SK-N-SH (cell line): ENCODE results near the gene PEX10. TPM values are rescaled to one million over a fixed set of nuclear protein-coding genes. Genes with fewer than 3 reads are reported as not detected.

ENCODE experiments used
- CTCF ChIA-PET: fragments of 300-600, 350-600 bp; formaldehyde crosslinking; extraction: SDS; loops from one replicate; lab custom pipeline; 2021; lab: Yijun Ruan, JAX
- POLR2A ChIA-PET: fragments of 350-600 bp; sonication (Branson Sonifier 250); formaldehyde crosslinking; extraction: SDS; loops from one replicate; lab custom pipeline; 2020; ENCODE audit warnings: antibody characterized with exemption, inconsistent platforms; lab: Yijun Ruan, JAX
- DNase-seq: peaks from one replicate; pipeline ENCODE4 v3.0.0; 2012
- H2AFZ ChIP-seq: fragments of 200-600 bp; sonication (generic); 2 replicates; pipeline ENCODE4 v1.8.1; 2016; ENCODE audit warnings: antibody characterized with exemption, mild to moderate bottlenecking, low read depth
- H3F3A ChIP-seq: fragments of 200-600 bp; sonication (generic); replicated peaks from 2 replicates; pipeline ENCODE3; 2016; ENCODE audit warnings: antibody characterized with exemption, mild to moderate bottlenecking; ENCODE audit not compliant: insufficient read depth
- H3K27ac ChIP-seq, 2 experiments: fragments of 200-500 bp in 1 of 2; fragments of 200-600 bp in 1 of 2; sonication (Bioruptor generic) in 1 of 2; sonication (generic), shearing (Covaris generic) in 1 of 2; 2 replicates each; pipeline versions ENCODE4 v1.5.1 to v1.6.1; 2014 to 2016; ENCODE audit warnings: low read depth in 2 of 2, inconsistent platforms in 1 of 2, low read length in 1 of 2, mild to moderate bottlenecking in 1 of 2, mixed read lengths in 1 of 2
- H3K27me3 ChIP-seq: fragments of 200-600 bp; sonication (generic), shearing (Covaris generic); 2 replicates; pipeline ENCODE4 v1.6.1; 2016; ENCODE audit warnings: mixed run types; ENCODE audit not compliant: insufficient read depth
- H3K36me3 ChIP-seq, 2 experiments: fragments of 200-500 bp in 1 of 2; fragments of 200-600 bp in 1 of 2; sonication (Bioruptor generic) in 1 of 2; sonication (generic) in 1 of 2; replicated peaks in 1 of 2; 2 replicates each; pipeline versions ENCODE3 to v1.5.1; 2014 to 2016; ENCODE audit warnings: low read length in 1 of 2, mild to moderate bottlenecking in 1 of 2; ENCODE audit not compliant: insufficient read depth in 2 of 2, control insufficient read depth in 1 of 2
- H3K4me1 ChIP-seq, 2 experiments: fragments of 200-500 bp in 1 of 2; fragments of 200-600 bp in 1 of 2; sonication (Bioruptor generic) in 1 of 2; sonication (generic), shearing (Covaris generic) in 1 of 2; 2 replicates each; pipeline versions ENCODE4 v1.5.1 to v1.6.1; 2014 to 2016; ENCODE audit warnings: low read depth in 1 of 2, low read length in 1 of 2, mixed run types in 1 of 2; ENCODE audit not compliant: insufficient read depth in 2 of 2, control insufficient read depth in 1 of 2
- H3K4me2 ChIP-seq: fragments of 200-600 bp; sonication (generic), shearing (Covaris generic); 2 replicates; pipeline ENCODE4 v1.6.1; 2017; ENCODE audit warnings: mixed run types
- H3K4me3 ChIP-seq, 2 experiments: fragments of 200-500 bp in 1 of 2; fragments of 200-600 bp in 1 of 2; sonication (Bioruptor generic) in 1 of 2; sonication (generic), shearing (Covaris generic) in 1 of 2; 2 replicates each; pipeline versions ENCODE4 v1.5.1 to v1.8.1; 2014 to 2016; ENCODE audit warnings: low read depth in 2 of 2, inconsistent platforms in 1 of 2, low read length in 1 of 2, mild to moderate bottlenecking in 1 of 2, mixed read lengths in 1 of 2, moderate library complexity in 1 of 2
- H3K79me2 ChIP-seq: fragments of 200-600 bp; sonication (generic); 2 replicates; pipeline ENCODE4 v1.8.1; 2017; ENCODE audit warnings: mild to moderate bottlenecking; ENCODE audit not compliant: insufficient read depth
- H3K9ac ChIP-seq: fragments of 200-600 bp; sonication (generic); 2 replicates; pipeline ENCODE4 v1.6.1; 2017; ENCODE audit warnings: mixed run types
- H3K9me2 ChIP-seq: fragments of 200-600 bp; sonication (generic); 2 replicates; pipeline ENCODE4 v1.6.1; 2017; ENCODE audit warnings: mixed run types
- H3K9me3 ChIP-seq: fragments of 200-600 bp; sonication (generic); 2 replicates; pipeline ENCODE4 v1.6.1; 2017; ENCODE audit warnings: mixed run types, mild to moderate bottlenecking, moderate library complexity
- H4K20me1 ChIP-seq: fragments of 200-600 bp; sonication (generic); 2 replicates; pipeline ENCODE4 v1.6.1; 2017; ENCODE audit warnings: mild to moderate bottlenecking, mixed run types; ENCODE audit not compliant: insufficient read depth
- FOXJ3 ChIP-seq: sonication (generic); formaldehyde crosslinking; IDR thresholded peaks from 2 replicates; pipeline ENCODE4 v1.5.1; 2020; ENCODE audit warnings: mild to moderate bottlenecking, missing genetic modification reagents
- JUND ChIP-seq: IDR thresholded peaks from 2 replicates; pipeline ENCODE4 v1.4.0; 2012
- NFIC ChIP-seq: IDR thresholded peaks from 2 replicates; pipeline ENCODE4 v1.4.0; 2012; ENCODE audit warnings: borderline replicate concordance
- NRF1 ChIP-seq: IDR thresholded peaks from 2 replicates; pipeline ENCODE4 v1.6.1; 2012; ENCODE audit warnings: low read depth, mild to moderate bottlenecking, low read length
- POLR2AphosphoS5 ChIP-seq: IDR thresholded peaks from 2 replicates; pipeline ENCODE4 v1.6.1; 2012; ENCODE audit warnings: low read depth, low read length
- RFX5 ChIP-seq: IDR thresholded peaks from 2 replicates; pipeline ENCODE4 v1.6.1; 2012; ENCODE audit warnings: mild to moderate bottlenecking, improper control_type of control experiment, low read length
- RXRA ChIP-seq: IDR thresholded peaks from 2 replicates; pipeline ENCODE4 v1.4.0; 2012; ENCODE audit warnings: low read depth, mild to moderate bottlenecking, borderline replicate concordance
- SIN3A ChIP-seq: IDR thresholded peaks from 2 replicates; pipeline ENCODE4 v1.6.1; 2012; ENCODE audit warnings: low read depth, mild to moderate bottlenecking, low read length, moderate library complexity, borderline replicate concordance
- TAF1 ChIP-seq: IDR thresholded peaks from 2 replicates; pipeline ENCODE4 v1.6.1; 2012; ENCODE audit warnings: low read depth, mild to moderate bottlenecking, low read length, moderate library complexity, borderline replicate concordance
- WGBS: methylation state at CpG from one replicate; pipeline ENCODE4 v1.1.6; 2017; ENCODE audit warnings: low lambda C conversion rate; 5-methylcytosine and 5-hydroxymethylcytosine counted together
- polyA plus RNA-seq, 3 experiments: library from polyadenylated mRNA; depleted of rRNA; stranded (reverse); fragments of >200 nt; gene quantifications; 2 replicates each; pipeline ENCODE4 v1.2.3, GENCODE V29; 2012
- TF ChIP-seq, protein P1 (sequence below): IDR thresholded peaks from 2 replicates; pipeline ENCODE4 v1.4.0; 2012; ENCODE audit warnings: low read depth, borderline replicate concordance
- TF ChIP-seq, protein P2 (sequence below): fragments of 150-350 bp; IDR thresholded peaks from 2 replicates; pipeline ENCODE4 v1.6.1; 2017; ENCODE audit warnings: antibody characterized with exemption, low read length, low read depth, borderline replicate concordance
- TF ChIP-seq, protein P3 (sequence below): IDR thresholded peaks from 2 replicates; pipeline ENCODE4; 2012

The PEX10 gene
- polyA plus RNA-seq, 1 of the 3 experiments (the other 2 are of a cell fraction), result 28.6 TPM

DNA sequence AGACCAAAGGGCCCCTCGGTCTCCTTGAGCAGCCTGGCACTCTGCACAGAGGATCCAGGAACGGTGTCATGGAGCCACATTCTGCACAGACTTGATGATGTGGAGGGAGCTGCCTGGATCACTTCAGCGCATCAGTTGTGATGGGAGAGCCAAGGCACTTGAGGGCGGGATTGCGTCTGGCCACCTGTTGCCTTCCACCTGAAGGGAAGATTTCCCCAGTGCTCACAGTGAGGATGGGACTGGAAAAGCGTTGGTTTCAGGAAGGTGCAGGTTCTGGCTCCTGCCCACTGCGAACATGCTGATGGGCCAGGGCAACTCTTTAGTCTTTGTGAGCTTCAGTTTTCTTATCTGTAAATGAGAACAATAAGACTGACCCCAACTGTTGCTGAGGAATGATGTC, 18.1 kb downstream of the PEX10 start (continued):
- TF ChIP-seq, protein P1, sequence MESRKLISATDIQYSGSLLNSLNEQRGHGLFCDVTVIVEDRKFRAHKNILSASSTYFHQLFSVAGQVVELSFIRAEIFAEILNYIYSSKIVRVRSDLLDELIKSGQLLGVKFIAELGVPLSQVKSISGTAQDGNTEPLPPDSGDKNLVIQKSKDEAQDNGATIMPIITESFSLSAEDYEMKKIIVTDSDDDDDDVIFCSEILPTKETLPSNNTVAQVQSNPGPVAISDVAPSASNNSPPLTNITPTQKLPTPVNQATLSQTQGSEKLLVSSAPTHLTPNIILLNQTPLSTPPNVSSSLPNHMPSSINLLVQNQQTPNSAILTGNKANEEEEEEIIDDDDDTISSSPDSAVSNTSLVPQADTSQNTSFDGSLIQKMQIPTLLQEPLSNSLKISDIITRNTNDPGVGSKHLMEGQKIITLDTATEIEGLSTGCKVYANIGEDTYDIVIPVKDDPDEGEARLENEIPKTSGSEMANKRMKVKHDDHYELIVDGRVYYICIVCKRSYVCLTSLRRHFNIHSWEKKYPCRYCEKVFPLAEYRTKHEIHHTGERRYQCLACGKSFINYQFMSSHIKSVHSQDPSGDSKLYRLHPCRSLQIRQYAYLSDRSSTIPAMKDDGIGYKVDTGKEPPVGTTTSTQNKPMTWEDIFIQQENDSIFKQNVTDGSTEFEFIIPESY, result no peak
- TF ChIP-seq SIN3A (no peak), FOXJ3 (CRISPR knock-in tag) (no peak), NFIC (no peak)

- H3K9me3 ChIP-seq, result no peaks in the 10 kb centered on the region
- peaks cover 0 to 24% of the 10 kb centered on the region in 2 experiments; a peak in 2 of 4 replicates for H3K4me1 ChIP-seq
- peak overlapping the region in 1 of 2 experiments; percentile 2; a peak in 2 of 4 replicates for H3K4me3 ChIP-seq
- no peak overlapping the region; the same call in 1 of the 2 replicates for H3K9ac ChIP-seq
- peak overlapping the region; percentile 95 for H3K4me2 ChIP-seq
- ChIA-PET CTCF (interaction anchor here (0.8 to 7.8 kb wide), 3 partner anchors 10 to 198 kb away, joined by 3 to 64 read pairs (median 7); partner anchors contain the start of gene FAAP20), POLR2A (interaction anchor here (1.4 kb wide), 1 partner anchor 184 kb away, joined by 4 read pairs; no protein-coding TSS in a partner anchor)
- no peak overlapping the region for H2AFZ ChIP-seq
- no peak for DNase-seq
- peaks cover 3% of the 10 kb centered on the region for H3F3A ChIP-seq
- no peak overlapping the region for H3K27ac ChIP-seq
- H3K9me2 ChIP-seq, result no peaks in the 10 kb centered on the region
- peaks cover 82% of the 10 kb centered on the region for H3K79me2 ChIP-seq
- H4K20me1 ChIP-seq, result peaks cover 35% of the 10 kb centered on the region
- TF ChIP-seq RXRA (no peak), NFIC (no peak), JUND (no peak), POLR2AphosphoS5 (no peak), TAF1 (no peak), RFX5 (no peak), NRF1 (no peak)
- TF ChIP-seq, protein P2, sequence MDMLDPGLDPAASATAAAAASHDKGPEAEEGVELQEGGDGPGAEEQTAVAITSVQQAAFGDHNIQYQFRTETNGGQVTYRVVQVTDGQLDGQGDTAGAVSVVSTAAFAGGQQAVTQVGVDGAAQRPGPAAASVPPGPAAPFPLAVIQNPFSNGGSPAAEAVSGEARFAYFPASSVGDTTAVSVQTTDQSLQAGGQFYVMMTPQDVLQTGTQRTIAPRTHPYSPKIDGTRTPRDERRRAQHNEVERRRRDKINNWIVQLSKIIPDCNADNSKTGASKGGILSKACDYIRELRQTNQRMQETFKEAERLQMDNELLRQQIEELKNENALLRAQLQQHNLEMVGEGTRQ, result no peak
- TF ChIP-seq, protein P3, sequence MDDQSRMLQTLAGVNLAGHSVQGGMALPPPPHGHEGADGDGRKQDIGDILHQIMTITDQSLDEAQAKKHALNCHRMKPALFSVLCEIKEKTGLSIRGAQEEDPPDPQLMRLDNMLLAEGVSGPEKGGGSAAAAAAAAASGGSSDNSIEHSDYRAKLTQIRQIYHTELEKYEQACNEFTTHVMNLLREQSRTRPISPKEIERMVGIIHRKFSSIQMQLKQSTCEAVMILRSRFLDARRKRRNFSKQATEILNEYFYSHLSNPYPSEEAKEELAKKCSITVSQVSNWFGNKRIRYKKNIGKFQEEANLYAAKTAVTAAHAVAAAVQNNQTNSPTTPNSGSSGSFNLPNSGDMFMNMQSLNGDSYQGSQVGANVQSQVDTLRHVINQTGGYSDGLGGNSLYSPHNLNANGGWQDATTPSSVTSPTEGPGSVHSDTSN, result no peak
- 77% methylated on average over 7 of the region's 9 CpGs for WGBS
- peaks cover 20 to 52% of the 10 kb centered on the region in 2 experiments for H3K36me3 ChIP-seq
- no peaks in the 10 kb centered on the region for H3K27me3 ChIP-seq
These were observed 18.9 kb downstream of the PEX10 start for GRCh38 chr1:2393471-2393877.
